ENCODE results near the gene FGFBP3.
"Not testable (repeated sequence)": the region's sequence is repeated elsewhere in the genome, so short reads cannot be mapped to it uniquely, and the experiment has no call there.

DNA sequence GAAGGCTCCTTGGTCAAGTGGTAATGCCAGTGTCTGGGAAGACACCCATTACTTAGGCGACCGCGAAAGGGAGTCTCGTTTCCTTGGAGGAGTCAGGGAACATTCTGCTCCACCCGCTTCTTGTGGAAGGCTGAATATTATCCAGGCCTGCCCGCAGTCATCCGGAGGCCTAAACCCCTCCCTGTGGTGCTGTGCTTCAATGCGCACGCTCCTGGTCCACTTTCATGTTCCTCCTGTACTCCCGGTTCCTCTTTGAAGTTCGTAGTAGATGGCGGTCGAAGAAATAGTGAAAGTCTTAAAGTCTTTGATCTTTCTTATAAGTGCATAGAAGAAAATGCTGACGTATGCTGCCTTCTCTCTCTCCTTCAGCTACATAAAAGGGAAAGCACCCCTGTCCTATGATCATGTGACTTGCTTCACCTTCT is 15.0 kb downstream of the FGFBP3 start:
- not testable (repeated sequence) for TF ChIP-seq POLR2AphosphoS5, POLR2A, TAF1, POU2F2 (IDR thresholded peaks at IDR 0.05; ENCODE audit: low read depth, low read length)
- TF ChIP-seq SPI1 (IDR thresholded peaks at IDR 0.05; ENCODE audit: low read depth, low read length), result peak; percentile 62

Measured in GM12891 (cell line).